Fibroblast of gingiva (primary cell): ENCODE results near the gene EFS.
"Not testable (repeated sequence)": the region's sequence is repeated elsewhere in the genome, so short reads cannot be mapped to it uniquely, and the experiment has no call there.

ENCODE experiments used
- DNase-seq: peaks from one replicate; pipeline ENCODE4 v3.0.0-alpha.2; 2011; ENCODE audit warnings: low read depth

Gene EFS

GRCh38 chr14:23365036-23365731 lies at the start of gene EFS:
EFS (minus strand) TSS chr14:23365172; CDS start chr14:23365025, 147 bp downstream.
- DNase-seq, result peak; percentile 24

DNA sequence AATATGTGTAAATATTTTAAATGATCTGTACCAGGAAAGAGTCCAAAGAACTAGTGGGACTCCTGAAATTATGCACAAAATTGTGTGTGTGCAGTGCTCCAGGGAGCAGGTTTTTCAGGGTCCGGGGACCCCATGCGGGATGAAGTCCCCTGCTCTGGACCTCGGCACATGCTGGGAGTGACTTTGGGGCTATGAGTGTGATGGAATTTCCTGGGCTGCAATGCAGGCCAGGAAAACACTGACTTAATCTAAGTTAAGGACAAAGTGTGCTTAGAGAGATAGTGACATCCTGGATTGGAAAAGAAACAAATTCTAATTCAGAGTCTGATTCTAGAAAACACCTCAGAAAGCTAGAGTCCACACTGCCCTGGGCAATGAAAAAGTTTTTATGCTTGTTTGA lies 49.3 kb upstream of the EFS start:
- no peak for DNase-seq

GRCh38 chr14:23413681-23414080 lies 48.7 kb upstream of the EFS start:
- DNase-seq, result no peak

DNA sequence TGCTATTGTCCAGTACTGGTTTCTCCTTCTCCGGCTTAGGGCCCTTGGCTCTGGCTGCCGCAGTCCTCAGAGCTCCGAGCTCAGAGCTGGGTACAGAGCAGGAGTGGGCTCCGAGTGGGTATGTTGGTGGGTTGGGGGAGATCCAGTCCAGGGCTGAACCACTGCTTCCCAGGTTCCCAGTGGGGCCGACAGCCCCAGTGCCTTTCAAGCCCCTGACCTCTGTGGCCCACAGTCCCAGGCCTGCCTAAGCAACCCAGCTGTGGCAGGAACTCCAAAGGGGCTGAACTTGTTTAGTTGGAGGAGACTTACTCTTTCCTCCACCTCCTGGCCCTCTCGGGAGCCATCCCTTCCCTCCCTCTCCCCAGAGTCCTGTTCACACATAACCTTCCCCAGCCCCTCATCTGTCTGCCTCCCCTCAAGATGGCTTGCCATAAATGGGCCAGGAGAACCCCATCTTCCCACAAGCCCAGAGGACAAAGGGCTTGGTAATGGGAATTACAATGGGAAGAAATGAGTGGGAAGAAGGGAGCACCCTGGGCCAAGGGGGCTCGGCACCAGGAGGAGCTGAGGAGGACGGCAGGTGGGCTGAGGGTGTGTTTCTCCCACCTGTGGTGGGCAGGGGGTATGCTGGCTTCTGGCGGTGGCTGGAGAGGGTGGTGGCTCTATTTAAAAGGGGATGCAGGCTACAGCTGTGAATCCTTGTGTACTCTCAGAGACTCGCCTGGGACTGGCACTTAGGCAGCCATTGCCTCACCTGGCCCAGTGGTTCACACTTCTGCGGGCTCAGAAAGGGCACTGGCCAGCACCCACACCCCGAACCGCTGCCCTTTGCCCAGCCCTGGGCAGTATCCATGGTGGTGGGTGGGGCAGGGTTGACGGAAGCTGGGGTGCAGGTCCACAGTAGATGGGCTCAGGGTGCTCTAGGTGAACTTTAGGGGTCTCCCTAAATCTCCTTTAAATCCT lies 46.9 kb upstream of the EFS start:
- no peak for DNase-seq

GRCh38 chr14:23409966-23410635 lies 45.1 kb upstream of the EFS start:
- DNase-seq, result no peak

DNA sequence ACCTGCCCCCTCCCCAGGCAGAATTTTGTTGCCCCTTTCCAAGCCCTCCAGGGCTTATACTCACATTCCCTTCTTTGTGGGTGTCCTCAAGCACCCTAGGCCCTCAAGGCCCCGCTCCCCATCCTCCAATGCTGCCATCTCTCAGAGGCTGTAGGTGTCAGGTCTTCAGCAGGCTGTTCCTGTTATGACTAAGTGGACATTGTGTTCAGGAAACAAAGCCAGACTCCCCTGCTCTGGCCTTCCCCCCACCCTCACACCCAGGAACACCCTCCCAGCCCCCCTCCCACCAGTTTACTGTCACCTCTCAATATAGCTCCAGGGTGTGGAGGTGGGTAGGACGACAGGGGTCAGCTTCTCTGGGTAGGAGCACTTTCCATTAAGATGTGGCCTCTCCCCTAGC lies 44.5 kb upstream of the EFS start:
- DNase-seq, result no peak

- DNase-seq, result no peak
Observed at GRCh38 chr14:23408307-23408630, 43.3 kb upstream of the EFS start.

DNA sequence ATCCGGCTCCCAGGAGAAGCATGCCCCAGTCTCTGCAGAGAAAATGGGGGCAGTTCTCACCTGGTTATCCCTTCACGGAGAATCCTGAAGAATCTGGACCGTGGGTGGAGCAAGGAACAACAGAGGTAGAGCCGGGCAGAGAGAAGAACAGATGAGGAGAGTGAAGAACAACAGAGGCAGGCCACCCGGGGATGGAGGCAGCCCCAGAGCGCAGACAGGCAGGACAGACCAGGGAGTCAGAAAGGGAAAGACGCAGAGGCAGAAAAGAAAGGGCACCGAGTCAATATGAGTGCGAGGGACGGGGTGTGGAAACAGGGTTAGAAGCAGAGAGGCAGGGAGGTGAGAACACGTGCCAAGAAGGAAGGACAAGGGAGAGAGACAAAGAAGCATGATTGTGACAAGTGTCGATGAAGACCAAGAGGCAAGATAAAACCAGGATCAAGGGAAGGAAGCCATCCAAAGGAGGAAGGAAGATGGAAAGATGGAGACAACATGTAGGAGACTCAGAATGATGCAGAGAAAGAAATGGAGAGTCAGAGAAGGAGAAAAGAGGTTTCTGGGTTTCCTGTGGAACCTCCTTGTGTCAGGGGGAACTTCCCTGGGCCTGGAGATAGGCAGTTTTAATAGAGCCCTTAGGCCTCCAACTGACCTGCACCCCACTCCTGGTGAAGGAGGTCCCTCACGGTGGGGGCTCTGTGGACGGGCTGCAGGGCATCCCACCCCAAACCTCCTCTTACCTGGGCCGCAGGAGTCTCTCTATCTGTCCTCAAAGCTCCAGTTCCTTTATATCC lies 42.7 kb upstream of the EFS start, which contains the start of gene MYH6:
MYH6 (minus strand) TSS at position 758 of the 791 bp plus-strand sequence. CDS start 1,050 bp downstream, outside the sequence.
- no peak for DNase-seq

DNA sequence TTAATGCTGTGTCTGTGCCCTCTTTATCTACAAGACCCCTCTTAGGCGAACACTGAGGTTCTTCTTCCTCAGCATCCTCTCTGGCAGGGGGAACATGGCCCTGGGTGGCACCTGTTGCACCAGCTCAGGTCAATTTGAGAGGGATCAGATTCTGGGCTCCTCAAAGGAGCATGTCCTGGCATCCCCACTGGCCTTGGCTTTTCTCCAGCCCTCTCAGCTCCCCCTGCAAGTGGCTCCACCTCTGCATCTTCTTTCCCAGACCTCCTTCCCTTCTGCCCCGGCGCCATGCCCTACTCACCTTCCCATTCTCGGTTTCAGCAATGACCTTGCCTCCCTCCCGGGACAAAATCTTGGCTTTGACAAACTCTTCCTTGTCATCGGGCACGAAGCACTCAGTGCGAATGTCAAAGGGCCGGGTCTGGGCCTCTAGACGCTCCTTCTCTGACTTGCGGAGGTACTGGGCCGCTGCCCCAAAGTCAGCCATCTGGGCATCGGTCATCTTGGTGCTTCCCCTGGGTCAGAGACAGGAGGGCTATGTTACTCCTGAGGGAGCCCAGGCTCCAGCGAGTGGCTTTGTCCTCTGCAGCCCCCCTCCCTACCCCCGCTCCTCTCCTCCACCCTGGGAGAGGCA lies 41.9 kb upstream of the EFS start:
- DNase-seq, result no peak

DNA sequence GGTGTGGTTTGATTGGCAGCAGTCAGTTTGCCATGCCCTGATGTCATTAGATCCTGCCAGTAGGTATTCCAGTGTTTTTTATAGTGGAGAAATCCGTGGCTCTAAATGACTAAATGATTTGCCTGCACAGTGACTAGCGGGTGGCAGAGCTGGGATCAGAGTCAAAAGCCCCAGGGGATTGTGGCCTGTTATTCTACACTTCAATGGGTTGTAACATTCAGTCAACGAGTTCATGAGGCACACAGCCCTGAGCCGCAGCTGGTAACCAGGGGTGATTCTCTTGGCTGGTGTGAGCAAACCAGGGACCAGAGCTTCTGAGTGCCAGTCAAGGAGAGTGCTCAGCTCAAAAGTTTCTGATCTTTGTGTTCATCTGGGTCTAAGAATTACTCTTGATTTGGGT lies 41.3 kb upstream of the EFS start:
- DNase-seq, result no peak

DNA sequence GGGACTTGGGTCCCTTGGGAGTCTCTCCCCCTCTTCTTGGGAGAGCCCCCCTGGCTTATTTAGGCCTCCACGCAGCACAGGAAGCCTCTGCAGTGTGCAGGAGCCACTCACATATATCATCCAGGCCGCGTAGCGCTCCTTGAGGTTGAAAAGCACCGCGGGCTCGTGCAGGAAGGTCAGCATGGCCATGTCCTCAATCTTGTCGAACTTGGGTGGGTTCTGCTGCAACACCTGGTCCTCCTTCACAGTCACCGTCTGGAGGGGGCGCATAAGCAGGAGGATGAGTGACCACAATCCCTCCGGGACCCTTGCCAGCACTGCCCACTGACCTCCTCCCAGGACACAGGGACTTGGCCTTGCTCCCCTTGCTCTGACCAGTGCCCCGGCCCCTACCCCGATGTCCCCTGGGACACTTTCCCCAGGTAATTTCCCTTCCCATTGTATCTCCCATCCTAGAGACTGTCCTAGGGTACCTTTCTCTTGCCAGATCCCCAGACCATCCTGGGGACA lies 40.6 kb upstream of the EFS start:
- no peak for DNase-seq

GRCh38 chr14:23405096-23405495 lies 40.1 kb upstream of the EFS start:
- DNase-seq, result no peak

DNA sequence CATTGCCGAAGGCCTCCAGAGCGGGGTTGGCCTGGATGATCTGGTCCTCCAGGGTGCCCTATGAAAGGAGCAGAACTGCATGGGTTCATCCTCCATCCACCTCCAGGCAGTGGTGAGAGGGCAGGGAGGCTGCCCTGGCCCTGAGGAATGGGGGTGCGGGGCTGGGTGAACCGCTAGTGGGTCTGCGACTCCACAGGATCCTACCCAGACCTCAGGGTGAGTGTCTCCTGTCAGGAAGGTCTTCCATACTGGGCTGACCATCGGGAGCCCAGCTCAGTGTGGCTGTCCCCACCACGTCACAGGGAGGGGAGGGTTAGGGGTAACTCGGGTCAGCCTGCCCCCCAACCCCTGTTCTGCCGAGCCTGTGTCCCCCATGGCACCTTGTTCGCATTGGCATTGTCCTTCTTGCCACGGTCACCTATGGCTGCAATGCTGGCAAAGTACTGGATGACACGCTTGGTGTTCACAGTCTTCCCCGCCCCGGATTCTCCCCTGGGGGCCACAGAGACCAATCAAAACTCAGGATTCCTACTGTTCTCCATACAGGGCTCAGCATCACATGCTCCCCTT lies 39.4 kb upstream of the EFS start:
- no peak for DNase-seq

GRCh38 chr14:23403908-23404307 lies 38.9 kb upstream of the EFS start:
- no peak for DNase-seq

DNA sequence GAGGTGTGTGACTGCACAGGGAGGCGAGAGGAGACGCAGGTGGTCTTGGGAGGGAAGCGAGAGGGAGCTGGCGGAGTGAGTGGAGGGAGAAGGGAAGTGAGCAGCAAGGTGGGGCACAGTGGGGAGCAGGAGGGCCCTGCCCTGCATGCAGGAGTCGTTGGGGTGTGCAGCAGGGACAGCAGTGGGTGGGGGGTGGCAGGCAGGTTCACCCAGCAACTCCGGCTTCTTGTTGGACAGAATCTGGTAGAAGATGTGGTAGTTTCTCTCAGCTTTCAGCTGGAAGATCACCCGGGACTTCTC lies 38.1 kb upstream of the EFS start:
- no peak for DNase-seq

GRCh38 chr14:23402296-23403138 lies 37.5 kb upstream of the EFS start:
- no peak for DNase-seq

GRCh38 chr14:23401291-23401690 lies 36.3 kb upstream of the EFS start:
- no peak for DNase-seq

DNA sequence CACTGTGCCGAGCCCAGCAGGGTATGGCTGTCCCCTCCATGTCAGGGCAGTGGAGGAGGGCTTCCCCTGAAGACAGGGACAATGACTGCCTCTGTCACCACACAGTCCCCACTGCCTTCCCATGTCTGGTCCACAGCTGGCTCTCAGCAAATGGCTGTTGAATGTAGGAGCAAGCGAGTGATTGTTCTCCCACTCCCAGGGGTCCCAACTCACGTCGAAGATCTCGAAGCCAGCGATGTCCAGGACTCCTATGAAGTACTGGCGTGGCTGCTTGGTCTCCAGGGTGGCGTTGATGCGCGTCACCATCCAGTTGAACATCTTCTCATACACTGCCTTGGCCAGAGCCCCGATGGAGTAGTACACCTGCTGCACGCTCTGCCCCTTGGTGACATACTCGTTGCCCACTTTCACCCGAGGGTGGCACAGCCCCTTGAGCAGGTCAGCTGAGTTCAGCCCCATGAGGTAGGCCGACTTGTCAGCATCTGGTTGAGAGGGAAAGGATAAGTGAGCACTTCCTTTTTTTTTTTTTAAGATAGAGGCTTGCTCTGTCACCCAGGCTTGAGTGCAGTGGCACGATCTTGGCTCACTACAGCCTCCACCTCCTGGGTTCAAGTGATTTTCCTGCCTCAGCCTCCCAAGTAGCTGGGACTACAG lies 35.7 kb upstream of the EFS start:
- not testable (repeated sequence) for DNase-seq

- DNase-seq, result no peak
Observed at GRCh38 chr14:23399591-23399990, 34.6 kb upstream of the EFS start.

DNA sequence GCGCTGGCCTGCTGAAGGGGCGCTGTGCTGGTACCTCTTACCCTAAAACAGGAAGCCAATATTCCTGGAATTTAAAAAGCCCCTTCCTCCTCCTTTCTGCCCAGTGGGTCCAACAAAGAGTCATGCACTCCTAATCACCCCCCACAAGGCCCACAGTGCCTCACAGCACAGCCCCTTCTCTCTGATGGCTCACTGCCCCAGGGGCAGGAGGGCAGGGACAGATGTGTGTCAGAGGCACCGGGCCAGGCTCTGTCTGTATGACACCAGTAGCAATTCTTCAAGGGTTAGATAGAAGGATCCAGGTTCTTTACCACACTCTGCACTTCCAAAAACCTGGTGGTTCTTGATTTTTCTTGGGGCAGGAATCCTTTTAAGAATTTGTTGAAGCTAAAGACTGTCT lies 34.2 kb upstream of the EFS start:
- no peak for DNase-seq
